Natural killer cell (primary cell): ENCODE measurements around the gene TCERG1L. TPM values are rescaled to one million over a fixed set of nuclear protein-coding genes. Genes with fewer than 3 reads are reported as not detected.

ENCODE experiments used
- ATAC-seq, 3 donors: fragments of 150-1000 bp in 2 of 3; fragments of 200-7000 bp in 1 of 3; cut with Tn5 transposase; 1 replicate in 1 of 3; 2 replicates in 2 of 3; pipeline ENCODE4 v1.10.0; 2021; ENCODE audit warnings: mild to moderate bottlenecking in 2 of 3, moderate library complexity in 2 of 3
- DNase-seq, 2 donors: peaks; one replicate each; pipeline versions ENCODE4 v3.0.0 to v3.0.0-alpha.2; 2013 to 2021; ENCODE audit warnings: mixed read lengths in 1 of 2
- H3K27ac ChIP-seq: one replicate; pipeline ENCODE4 v1.5.1; 2013; ENCODE audit warnings: mild to moderate bottlenecking, low read length
- H3K27me3 ChIP-seq: one replicate; pipeline ENCODE4 v1.6.1; 2013; ENCODE audit warnings: low read length; ENCODE audit not compliant: control insufficient read depth, insufficient read depth
- H3K36me3 ChIP-seq: one replicate; pipeline ENCODE4 v1.6.1; 2013; ENCODE audit warnings: low read length; ENCODE audit not compliant: control insufficient read depth, insufficient read depth
- H3K4me1 ChIP-seq: one replicate; pipeline ENCODE4 v1.6.1; 2013; ENCODE audit warnings: low read length; ENCODE audit not compliant: control insufficient read depth, insufficient read depth
- H3K4me3 ChIP-seq: one replicate; pipeline ENCODE4 v1.5.1; 2013; ENCODE audit warnings: low read length
- H3K9me3 ChIP-seq: one replicate; pipeline ENCODE4 v1.6.1; 2013; ENCODE audit warnings: low read length; ENCODE audit not compliant: control insufficient read depth, insufficient read depth
- H3K27ac Mint-ChIP-seq, 2 donors: one replicate each; pipeline ENCODE4 v1.8.0; 2022; ENCODE audit warnings: mild to moderate bottlenecking in 2 of 2, mixed read lengths in 2 of 2, moderate library complexity in 1 of 2
- H3K27me3 Mint-ChIP-seq, 2 donors: one replicate each; pipeline ENCODE4 v1.8.0; 2022; ENCODE audit warnings: low read depth in 2 of 2, mixed read lengths in 2 of 2
- H3K36me3 Mint-ChIP-seq: one replicate; pipeline ENCODE4 v1.8.0; 2022; ENCODE audit warnings: mixed read lengths
- H3K4me1 Mint-ChIP-seq, 2 donors: one replicate each; pipeline ENCODE4 v1.8.0; 2022; ENCODE audit warnings: mixed read lengths in 2 of 2
- H3K4me3 Mint-ChIP-seq: one replicate; pipeline ENCODE4 v1.8.0; 2022; ENCODE audit warnings: mild to moderate bottlenecking, moderate library complexity, mixed read lengths
- H3K9me3 Mint-ChIP-seq, 2 donors: one replicate each; pipeline ENCODE4 v1.8.0; 2022; ENCODE audit warnings: mixed read lengths in 2 of 2
- WGBS: methylation state at CpG from one replicate; pipeline ENCODE4 v1.1.7; 2013; ENCODE audit warnings: missing lambda C conversion rate; ENCODE audit not compliant: insufficient coverage; 5-methylcytosine and 5-hydroxymethylcytosine counted together
- intact Hi-C: fragments of 100-400 bp; cut with micrococcal nuclease; formaldehyde crosslinking; loops from one replicate; pipeline ENCODE4 v1.14.2; 2022
- total RNA-seq, 4 donors: library from RNA; stranded (reverse); fragments of 120-200 nt in 1 of 4; gene quantifications; one replicate each; pipeline versions ENCODE4 v1.2.3 to v1.2.4, GENCODE V29; 2013 to 2022
- TF ChIP-seq, protein P1 (sequence below): fragments of 200-600 bp; IDR thresholded peaks from one replicate; pipeline ENCODE4 v1.8.0; 2022; ENCODE audit warnings: antibody characterized with exemption

TCERG1L gene
- total RNA-seq, 3 donors from 2014 or later (not counting 1 experiment from before 2014, with no cell fraction given), result 0.48 TPM; not detected in 2

DNA sequence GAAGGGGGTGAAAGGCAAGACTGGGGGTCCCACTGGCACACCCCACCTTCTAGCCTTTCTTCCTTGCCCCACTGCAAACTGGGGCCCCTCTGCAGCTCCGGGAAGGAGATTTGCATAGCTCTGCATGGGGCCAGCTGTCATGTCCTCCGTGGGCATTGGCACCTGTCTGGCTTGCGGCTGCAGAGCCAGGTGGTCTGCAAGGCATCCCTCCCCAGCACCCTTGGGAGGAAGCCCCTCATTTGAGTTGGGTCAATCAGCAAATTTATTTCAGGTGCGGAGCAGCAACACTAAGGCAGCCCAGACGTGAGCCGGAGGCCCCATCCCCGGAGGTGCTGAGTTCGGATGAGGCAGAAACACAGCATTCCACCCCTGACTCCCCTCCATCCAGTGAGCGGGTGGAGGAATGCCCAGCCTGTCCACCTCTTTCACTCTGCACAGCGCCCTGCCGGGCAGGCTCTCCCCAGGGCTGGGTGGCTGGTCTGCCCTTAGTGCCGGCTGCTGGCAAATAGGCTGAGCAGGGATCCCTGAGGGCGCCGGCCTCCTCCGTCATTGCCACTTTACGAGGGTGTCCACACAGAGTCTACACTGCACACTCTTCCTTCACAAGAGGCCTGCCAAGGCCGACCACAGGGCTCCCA lies 143.2 kb downstream of the TCERG1L start:
- Mint-ChIP-seq H3K27ac (no peak overlapping the region), H3K9me3 (no peaks in the 10 kb centered on the region), H3K27me3 (no peaks in the 10 kb centered on the region), H3K36me3 (no peaks in the 10 kb centered on the region), H3K4me1 (no peaks in the 10 kb centered on the region), H3K4me3 (no peak overlapping the region)
- no peaks in the 10 kb centered on the region for H3K9me3 ChIP-seq
- intact Hi-C loops, result no loop called here
- TF ChIP-seq, protein P1, sequence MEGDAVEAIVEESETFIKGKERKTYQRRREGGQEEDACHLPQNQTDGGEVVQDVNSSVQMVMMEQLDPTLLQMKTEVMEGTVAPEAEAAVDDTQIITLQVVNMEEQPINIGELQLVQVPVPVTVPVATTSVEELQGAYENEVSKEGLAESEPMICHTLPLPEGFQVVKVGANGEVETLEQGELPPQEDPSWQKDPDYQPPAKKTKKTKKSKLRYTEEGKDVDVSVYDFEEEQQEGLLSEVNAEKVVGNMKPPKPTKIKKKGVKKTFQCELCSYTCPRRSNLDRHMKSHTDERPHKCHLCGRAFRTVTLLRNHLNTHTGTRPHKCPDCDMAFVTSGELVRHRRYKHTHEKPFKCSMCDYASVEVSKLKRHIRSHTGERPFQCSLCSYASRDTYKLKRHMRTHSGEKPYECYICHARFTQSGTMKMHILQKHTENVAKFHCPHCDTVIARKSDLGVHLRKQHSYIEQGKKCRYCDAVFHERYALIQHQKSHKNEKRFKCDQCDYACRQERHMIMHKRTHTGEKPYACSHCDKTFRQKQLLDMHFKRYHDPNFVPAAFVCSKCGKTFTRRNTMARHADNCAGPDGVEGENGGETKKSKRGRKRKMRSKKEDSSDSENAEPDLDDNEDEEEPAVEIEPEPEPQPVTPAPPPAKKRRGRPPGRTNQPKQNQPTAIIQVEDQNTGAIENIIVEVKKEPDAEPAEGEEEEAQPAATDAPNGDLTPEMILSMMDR, result no peak
- H3K27ac ChIP-seq, result no peak overlapping the region
- H3K4me3 ChIP-seq, result no peak overlapping the region
- 84% methylated on average over 17 of the region's 17 CpGs for WGBS
- H3K4me1 ChIP-seq, result no peaks in the 10 kb centered on the region
- no peaks in the 10 kb centered on the region for H3K36me3 ChIP-seq
- DNase-seq (no peak), ATAC-seq (peak in 1 of 3 donors; percentile 22)
- H3K27me3 ChIP-seq, result no peaks in the 10 kb centered on the region

DNA sequence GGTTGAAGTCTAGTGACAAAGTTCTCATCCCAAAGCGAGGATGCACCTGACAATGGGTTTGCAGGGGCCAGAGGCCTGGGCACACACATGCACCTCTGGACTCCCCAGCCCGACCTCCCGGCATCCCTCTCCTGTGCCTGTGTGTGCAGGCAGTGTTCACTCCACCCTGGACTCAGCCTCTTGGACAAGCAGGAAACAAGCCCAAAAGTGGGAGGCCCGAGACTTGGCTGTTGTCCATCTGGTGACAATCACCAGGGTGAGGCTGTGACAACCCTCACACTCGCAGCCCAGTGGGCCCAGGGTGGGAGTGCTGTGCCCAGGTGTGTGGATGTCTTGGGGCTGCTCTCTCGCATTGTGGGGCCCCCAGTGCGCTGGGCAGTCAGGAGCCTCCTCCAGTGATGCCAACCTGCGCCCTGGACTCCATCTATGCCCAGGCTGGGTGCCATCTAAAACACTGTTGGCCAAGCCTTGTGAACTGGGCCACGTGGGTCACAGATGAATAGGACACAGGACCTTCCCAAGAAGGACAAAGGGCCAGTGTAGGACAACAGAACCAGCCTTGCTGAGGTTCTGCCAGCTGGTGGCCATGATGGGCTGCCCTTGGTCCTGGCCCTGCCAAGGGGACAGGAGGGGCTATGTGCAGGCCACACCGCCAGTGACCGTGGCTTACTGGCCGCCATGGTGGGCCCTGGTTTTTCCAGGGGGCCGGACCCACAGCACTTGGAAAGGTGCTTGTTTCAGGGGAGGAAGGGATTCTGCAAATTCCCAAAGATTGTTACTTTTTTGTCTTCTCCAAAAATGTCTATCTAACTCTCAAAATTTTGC lies 144.3 kb downstream of the TCERG1L start:
- ATAC-seq (no peak), DNase-seq (no peak)
- no peak overlapping the region for H3K27ac Mint-ChIP-seq
- TF ChIP-seq, protein P1, result no peak
- no peaks in the 10 kb centered on the region for H3K36me3 Mint-ChIP-seq
- no peaks in the 10 kb centered on the region for H3K27me3 ChIP-seq
- no peaks in the 10 kb centered on the region for H3K4me1 ChIP-seq
- H3K4me1 Mint-ChIP-seq, result no peaks in the 10 kb centered on the region
- no peaks in the 10 kb centered on the region for H3K36me3 ChIP-seq
- H3K9me3 ChIP-seq, result no peaks in the 10 kb centered on the region
- intact Hi-C loops, result no loop called here
- H3K9me3 Mint-ChIP-seq, result no peaks in the 10 kb centered on the region
- H3K4me3 Mint-ChIP-seq, result no peak overlapping the region
- H3K27me3 Mint-ChIP-seq, result no peaks in the 10 kb centered on the region
- 73% methylated on average over 13 of the region's 13 CpGs for WGBS
- H3K27ac ChIP-seq, result no peak overlapping the region
- H3K4me3 ChIP-seq, result no peak overlapping the region

DNA sequence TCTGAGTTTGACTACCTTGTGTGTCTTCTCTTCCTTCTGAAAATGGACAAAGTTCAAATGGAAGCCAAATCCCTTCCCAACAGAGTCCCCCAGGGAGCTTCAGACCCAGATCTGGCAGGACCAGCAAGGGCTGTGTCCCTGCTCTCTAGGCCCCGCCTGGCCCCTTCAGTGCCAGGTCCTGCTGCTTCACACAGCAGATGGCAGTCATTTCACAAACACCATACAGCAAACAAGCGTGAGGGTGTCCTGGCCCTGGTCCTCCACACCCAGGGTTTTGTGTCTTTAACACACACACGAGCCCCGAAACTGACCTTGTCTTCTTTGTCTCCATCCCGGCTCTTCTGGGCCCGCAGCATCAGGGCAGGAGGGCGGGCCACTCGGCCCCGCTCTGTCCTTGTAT lies 145.0 kb downstream of the TCERG1L start:
- TF ChIP-seq, protein P1, result no peak
- intact Hi-C loops, result no loop called here
- Mint-ChIP-seq H3K27ac (no peak overlapping the region), H3K36me3 (no peaks in the 10 kb centered on the region), H3K4me3 (no peak overlapping the region), H3K9me3 (no peaks in the 10 kb centered on the region), H3K4me1 (no peaks in the 10 kb centered on the region), H3K27me3 (no peaks in the 10 kb centered on the region)
- no peak for ATAC-seq
- Histone ChIP-seq H3K27me3 (no peaks in the 10 kb centered on the region), H3K9me3 (no peaks in the 10 kb centered on the region), H3K27ac (no peak overlapping the region), H3K4me3 (no peak overlapping the region), H3K36me3 (no peaks in the 10 kb centered on the region), H3K4me1 (no peaks in the 10 kb centered on the region)
- no peak for DNase-seq
- 91% methylated on average over 9 of the region's 9 CpGs for WGBS
